ENCODE data around the gene TTL.
"Not testable (repeated sequence)": the region's sequence is repeated elsewhere in the genome, so short reads cannot be mapped to it uniquely, and the experiment has no call there.

GRCh38 chr2:112434890-112435715 is 46.9 kb upstream of the TTL start:
- not testable (repeated sequence) for TF ChIP-seq EP300, CTCF, POLR2A (IDR thresholded peaks at IDR 0.05)

Measured in ovary (tissue), 3 donors.